Bladder microvascular endothelial cell (primary cell): ENCODE measurements around the gene TIGD6. TPM values are rescaled to one million over a fixed set of nuclear protein-coding genes. Genes with fewer than 3 reads are reported as not detected.

Experiments used
- total RNA-seq: library from RNA; depleted of rRNA; stranded (reverse); fragments of >200 nt; gene quantifications from 2 replicates; pipeline ENCODE4 v1.2.3, GENCODE V29; 2014

Gene TIGD6
- total RNA-seq, result 4.5 and 6.2 TPM in 2 replicates

GRCh38 chr5:150000256-150000989, at the start of gene TIGD6, which contains the start of gene HMGXB3:
TIGD6 (minus strand) TSS chr5:150000654; CDS start chr5:149996348, 4,306 bp downstream.
HMGXB3 (plus strand) TSS chr5:150000739; CDS start chr5:150004853, 4,114 bp downstream.

GRCh38 chr5:149960272-149961185, 39.9 kb downstream of the TIGD6 start, which contains the start of gene SLC26A2:
SLC26A2 (plus strand) TSS chr5:149960758; CDS start chr5:149977653, 16,895 bp downstream.

GRCh38 chr5:149944666-149945065, 55.8 kb downstream of the TIGD6 start, which contains the start of gene PDE6A:
PDE6A (minus strand) TSS chr5:149944793; CDS start chr5:149944673, 120 bp downstream.

Other genes starting within 250 kb of the TIGD6 start
- gene PDE6A, start 55.9 kb downstream of the TIGD6 start, total RNA-seq, result 0.06 TPM in 1 of 2 replicates, not detected in the other
- 13.6 and 40.5 TPM in 2 replicates for gene SLC26A2, start 39.9 kb downstream of the TIGD6 start, total RNA-seq
- 31.1 and 51.5 TPM in 2 replicates for gene HMGXB3, start 85 bp upstream of the TIGD6 start, total RNA-seq
- not detected in 2 replicates for gene CSF1R, start 85.9 kb upstream of the TIGD6 start, total RNA-seq
- gene PDGFRB, start 155.2 kb upstream of the TIGD6 start, total RNA-seq, result 2.6 and 8.9 TPM in 2 replicates
- gene CDX1, start 166.1 kb upstream of the TIGD6 start, total RNA-seq, result not detected in 2 replicates
- gene SLC6A7, start 189.4 kb upstream of the TIGD6 start, total RNA-seq, result not detected in 2 replicates